Left renal cortex interstitium (tissue), 4 donors: ENCODE results near the gene MX1. TPM values are rescaled to one million over a fixed set of nuclear protein-coding genes. Genes with fewer than 3 reads are reported as not detected.

Experiments
- polyA plus RNA-seq, 4 donors: library from polyadenylated mRNA; unstranded; fragments of 120-200 nt; gene quantifications; one replicate each; pipeline ENCODE4 v1.2.1, GENCODE V29; 2013; ENCODE audit not compliant: insufficient read length in 4 of 4

The MX1 gene
- polyA plus RNA-seq, 4 donors: 7.5 to 11.0 (median 9.7) TPM

Other genes with a start within 250 kb of the MX1 start
- 10 to 100 TPM; 14.1 to 33.9 (median 20.0) TPM for gene FAM3B, start 109.4 kb upstream of the MX1 start, polyA plus RNA-seq
- 1 to 10 TPM in 3 of 4 donors, under 1 TPM in 1; 0.94 to 2.1 (median 1.3) TPM for gene MX2, start 64.2 kb upstream of the MX1 start, polyA plus RNA-seq
- 10 to 100 TPM; 33.0 to 46.1 (median 37.8) TPM for gene TMPRSS2, start 81.9 kb downstream of the MX1 start, polyA plus RNA-seq